ENCODE measurements around the gene KDM4C.

Gene KDM4C

DNA sequence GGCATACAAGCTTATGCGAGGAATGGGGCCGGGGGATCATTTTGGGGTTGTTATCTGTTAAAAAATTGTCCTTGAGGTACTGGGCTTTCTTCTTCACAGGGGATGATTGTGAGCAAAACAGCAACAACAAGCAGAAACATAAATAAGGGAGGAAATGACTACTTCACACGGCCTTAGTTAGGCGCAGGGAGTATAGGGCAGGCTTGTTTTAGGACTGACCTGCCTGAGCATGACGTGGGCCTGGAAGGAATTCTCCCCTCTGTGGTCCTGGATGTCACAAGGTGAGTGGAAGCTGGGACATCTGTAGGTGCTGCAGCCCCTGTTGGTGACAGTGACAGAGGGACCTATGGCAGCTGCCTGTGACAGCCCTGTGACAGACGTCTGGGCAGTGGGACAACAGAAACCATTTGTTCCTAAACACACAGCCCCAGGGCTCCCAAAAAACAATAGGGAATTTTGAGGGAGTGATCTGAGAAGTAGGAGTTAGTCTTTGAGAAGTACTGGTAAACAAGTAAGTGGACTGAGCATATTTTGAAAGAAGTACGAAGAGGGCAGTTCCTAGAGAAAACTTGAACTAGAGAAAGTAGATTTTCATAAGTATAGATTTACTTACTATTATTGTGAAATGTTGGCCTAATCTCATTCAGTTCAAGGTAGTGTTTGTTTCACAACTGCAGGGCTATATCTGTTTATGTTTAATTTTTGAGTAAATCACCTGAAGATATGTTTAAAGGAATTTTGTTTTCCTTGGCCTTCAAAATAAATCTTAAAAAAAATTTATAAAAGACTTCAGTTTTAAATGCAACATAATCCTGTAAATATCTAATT lies 113.1 kb downstream of the KDM4C start:
- DNase-seq, result no peak

DNA sequence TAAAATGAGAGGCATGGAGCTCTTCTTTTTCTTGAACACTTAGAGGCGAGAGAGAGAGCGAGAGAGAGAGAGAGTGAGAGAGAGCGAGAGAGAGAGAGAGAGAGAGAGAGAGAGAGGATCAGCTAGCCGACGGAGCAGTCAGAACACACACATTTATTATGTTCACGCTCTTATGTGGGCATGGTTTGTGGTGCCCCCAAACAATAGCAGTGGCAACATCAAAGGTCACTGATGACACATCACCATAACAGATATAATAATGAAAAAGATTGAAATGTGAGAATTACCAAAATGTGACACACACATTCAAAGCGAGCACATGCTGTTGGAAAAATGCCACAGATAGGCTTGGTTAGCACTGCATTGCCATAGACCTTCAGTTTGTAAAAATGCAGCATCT lies 116.1 kb downstream of the KDM4C start:
- DNase-seq, result no peak

DNA sequence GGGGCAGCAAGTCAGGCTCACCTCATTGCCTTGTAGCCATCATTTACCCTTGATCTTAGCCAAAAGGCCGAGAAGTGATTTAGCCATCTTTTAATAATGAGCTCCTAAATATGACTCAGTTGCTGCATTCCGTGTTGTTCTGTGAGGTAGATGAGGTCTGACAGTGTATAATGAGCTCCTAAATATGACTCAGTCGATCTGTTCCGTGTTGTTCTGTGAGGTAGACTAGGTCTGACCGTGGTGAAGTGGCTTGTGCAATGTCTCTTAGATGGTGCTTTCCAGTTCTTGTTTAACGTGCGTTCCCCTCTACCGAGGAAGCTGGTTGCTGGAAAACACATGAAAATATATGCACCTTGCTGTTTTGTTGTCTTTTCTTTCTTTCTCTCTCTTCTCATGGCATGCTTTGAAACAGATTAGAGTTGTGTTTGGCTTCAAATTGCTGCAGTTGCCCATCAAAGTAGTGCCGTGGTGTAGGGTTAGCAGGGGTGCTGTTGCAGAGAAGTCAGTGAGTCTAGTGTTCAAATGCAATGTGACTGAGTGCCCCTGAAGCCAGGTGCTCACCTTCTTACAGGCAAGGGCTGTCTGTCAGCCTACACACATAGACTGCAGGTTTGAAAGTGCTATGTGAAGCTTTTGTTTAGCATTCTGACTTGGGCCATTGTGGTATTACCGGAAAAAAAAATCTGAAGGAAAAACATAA lies 118.6 kb downstream of the KDM4C start:
- DNase-seq, result no peak

DNA sequence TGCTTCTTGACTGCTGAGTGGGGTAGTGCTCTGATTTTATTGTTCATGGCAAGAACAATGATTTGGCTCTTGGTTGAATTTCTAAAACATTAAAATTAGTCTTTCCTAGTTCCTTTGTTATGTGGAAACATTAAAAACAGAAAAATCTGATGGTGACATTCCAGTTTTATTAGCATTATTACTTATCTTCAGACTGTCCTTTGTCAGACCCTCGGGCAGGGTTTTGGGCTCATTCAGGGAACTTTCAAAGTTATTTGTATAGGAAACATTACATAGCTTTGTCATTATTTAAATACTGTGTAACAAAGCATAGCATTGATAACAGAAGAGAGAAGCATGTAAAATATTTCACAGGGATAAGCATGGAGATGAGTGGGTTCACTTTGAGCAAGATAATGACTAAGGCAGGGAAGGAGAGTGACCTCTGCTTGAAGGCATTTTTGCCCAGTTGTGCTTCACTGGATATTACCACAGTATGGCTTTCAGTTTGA lies 119.9 kb downstream of the KDM4C start:
- DNase-seq, result no peak

DNA sequence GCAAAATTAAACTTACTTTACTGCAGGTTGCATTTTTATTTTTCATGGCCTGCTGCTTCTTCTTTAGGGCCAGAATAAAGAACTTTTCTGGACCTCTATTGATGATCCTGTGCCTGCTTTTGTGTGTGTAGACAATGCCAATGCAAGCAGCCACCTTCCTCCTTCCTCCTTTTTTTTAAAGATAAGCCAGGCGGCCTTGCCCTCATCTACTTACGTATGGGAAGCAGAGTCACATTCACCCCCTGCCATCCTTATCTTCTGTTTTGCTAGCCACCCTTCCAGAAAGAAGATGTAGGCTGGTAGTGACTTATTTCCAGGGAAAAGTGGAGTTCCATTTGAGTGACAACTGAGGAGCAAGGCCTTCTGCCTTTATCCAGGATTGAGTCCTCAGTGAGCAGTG lies 122.9 kb downstream of the KDM4C start:
- DNase-seq, result no peak

DNA sequence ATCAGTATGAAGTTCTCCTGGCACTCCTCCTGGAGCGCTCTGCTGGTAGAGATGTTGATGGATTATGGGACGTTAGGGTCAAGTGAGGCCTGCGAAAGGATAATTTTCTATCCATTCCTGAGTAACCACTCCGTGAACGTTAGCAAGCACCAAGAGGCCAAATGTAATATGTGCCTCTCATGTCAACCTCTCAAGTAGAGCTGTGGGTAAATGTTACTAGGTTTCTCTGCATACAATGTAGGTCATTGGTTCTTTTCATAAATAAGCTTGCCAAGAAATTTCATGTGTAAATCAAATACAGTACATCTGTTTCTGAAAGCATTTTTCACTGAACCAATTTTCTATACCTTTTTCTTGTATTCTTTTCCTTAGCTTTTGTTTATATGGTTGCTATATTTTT lies 126.3 kb downstream of the KDM4C start:
- no peak for DNase-seq

DNA sequence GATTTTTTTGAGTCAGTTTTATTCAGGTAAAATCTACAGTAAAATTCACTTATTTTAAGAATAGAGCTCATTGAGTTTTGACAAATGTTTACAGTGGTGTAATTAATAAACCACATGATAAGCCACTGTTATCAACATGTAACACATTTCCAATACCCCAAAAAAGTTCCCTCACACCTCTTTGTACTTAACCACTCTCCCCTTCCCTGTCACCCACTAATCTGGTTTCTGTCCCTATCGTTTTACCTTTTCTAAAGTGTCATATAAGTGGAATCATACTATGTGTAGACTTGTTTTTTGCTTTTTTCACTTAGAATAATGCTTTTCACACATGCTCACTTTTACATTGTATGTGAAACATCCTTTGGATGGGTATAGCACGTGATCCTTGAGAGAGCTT lies 127.2 kb downstream of the KDM4C start:
- no peak for DNase-seq

DNA sequence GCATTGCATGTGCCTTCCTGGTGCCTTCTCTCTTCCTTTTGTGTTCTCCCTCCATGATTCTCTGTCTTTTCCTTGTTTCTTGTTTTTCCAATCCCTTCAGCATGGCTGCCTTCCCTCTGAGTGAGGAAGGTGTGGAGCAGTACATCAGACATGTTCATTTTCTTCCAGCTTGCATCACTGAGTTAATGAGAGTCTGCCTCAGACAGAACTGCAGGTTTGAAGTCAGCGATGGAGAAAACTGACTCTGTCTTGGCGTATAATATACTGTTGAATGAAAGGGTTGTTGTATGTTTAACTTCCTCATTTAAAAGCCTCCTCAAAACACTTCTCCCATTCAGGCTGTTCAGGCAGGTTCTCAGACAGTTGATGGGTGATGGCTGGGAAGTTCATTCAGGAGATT lies 129.3 kb downstream of the KDM4C start:
- DNase-seq, result no peak

DNA sequence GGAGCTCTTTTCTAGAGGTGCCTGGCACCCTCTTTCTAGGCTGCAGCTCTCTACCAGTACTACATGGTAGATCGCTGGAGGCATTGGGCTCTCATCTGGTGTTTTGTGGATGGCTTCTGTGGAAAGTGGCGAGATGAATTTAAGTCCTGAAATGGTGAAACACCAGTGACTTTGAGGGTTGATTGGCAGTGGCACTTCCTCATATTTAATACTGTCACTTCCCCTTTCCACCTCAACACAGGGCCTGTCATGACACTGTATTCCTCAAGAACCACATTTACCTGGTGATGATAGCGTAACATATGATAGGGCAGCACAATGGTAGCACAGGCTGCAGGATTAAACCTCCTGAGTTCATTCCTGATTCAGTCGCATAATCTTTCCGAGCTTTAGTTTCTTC lies 132.1 kb downstream of the KDM4C start:
- DNase-seq, result peak; percentile 22

DNA sequence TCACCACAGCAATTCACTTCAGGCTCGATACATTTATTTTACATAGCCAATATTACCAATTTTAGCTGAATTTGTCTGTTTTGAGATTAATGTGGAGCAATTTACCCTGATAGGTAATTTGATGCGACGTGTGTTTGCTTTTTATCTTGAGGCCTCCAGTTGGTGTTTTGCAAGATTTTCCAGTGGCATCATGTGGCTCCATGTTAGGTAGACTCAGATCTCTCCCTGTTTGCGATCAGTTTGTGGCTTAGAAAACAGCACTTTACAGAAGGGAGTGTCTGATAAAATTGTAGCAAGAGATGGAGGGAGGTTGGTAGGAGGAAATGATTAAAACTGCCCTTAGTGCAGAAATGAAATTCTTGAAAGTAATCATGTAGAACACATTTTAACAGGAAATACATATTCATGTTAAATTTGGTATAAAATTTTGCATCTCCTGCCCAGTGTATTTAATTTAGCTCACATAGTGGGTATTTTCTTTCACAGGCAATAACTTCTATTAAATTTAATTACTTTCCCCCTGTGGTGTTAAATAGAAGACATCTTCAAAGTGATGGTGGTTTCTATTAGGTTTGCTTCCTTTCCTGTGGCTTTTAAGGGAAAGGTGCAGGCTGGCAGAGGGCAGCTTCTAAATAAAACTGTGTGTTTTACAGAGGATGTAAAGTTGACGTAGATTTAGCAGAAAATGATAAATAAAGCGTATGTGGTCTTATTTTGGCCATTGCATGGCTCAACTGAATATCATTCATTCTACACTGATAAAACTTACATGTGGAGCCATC lies 135.8 kb downstream of the KDM4C start:
- no peak for DNase-seq

DNA sequence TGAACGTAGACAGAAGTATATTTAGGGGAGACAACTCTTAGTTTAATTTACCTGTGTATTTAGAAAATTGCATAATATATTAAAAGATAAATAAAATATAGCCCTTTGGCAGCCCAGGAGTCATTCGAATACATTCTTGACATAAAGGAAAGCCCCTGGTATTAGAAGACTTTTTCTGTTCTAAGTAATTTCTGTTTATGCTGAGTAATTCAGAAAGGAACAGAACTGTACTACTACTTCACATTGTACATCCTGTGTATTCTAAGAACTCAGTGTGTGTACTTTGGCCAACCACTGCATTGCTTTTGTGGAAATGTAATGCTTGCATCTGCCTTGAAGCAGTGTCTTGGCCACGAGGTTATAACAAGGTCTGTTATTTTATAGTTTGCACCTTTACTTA lies 136.4 kb downstream of the KDM4C start:
- no peak for DNase-seq

DNA sequence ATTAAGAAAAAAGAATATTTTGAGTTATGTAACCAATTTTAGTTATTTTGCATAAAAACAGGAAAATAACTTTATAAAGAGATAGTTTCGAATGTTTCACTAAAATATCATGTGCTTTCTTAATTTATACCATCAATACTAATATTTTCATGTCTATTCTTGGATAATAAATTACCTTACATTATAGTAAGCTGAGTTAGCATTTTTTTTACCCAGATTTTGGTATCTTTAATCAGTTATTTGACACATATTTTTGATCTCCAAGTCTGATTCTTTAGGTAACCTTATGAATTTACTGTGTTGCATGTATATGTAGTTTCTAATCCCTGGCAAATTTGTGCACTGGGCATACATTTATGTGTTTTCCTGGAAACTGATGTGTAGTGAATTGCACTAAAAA lies 138.0 kb downstream of the KDM4C start:
- no peak for DNase-seq

DNA sequence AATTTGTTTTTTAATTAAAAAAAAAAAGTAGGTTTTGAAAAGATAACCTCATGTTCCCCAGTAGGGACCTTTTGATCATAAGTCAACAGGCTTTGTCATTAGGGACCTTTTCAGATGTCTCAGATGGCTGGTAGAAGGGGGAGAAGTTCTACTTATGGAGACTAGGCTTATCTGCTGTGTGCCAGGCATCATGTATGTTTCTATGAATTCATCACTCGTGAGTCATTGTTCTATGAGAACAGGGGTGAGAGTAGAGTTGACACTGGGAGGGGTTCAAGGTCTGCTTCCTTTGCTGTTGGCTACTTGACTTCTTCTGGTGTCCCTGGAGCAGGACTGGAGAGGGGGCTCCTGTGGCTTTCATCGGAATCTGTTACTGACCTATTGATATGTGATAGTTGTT lies 138.8 kb downstream of the KDM4C start:
- no peak for DNase-seq

DNA sequence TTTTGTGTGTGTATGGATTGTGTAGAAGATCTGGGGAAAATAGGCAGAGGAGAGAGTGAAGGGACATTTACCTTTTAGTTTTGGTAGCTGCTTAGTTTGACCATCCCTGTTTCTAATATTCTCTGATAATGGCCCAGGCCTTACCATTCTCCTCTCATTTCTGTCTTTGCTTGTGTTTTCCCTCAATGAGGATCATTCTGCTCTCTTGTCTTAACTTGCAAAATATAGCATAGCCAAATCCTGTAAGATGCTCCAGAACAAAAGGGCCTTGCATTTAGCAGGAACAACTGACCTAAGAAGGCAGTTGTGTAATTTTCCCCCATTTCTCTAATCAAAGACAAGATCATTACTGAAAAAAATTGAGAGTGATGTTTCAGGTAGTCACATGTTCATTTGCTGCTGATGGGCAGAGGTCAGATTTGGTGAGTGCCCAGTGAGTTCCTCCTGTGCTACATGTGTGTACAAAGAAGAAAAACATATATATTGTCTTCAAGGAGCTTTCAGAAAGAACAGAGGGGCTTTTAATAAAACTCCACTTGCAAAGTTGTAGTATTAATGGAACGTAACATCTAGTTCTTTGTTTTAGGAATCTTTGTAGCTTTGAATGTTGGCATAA lies 139.5 kb downstream of the KDM4C start:
- no peak for DNase-seq

DNA sequence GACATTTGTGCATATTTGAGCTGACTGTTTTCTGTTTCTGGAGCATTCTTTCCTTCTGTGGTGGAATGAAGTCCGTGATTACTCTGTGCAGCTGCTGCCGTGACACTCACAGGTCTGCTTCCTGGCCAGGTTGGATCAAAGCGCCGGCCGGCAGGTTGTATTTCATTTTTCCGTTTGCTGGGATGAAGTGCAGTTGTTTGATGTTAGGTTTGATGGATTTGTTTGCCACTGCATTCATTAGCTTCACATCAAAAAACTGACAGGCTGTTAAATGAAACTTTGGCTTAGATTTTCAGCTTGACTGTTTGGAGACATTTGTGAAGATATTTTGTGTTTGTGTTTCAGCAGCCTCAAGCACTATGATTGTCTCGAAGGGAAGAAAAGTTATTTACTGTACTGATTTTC lies 140.1 kb downstream of the KDM4C start:
- DNase-seq, result no peak

DNA sequence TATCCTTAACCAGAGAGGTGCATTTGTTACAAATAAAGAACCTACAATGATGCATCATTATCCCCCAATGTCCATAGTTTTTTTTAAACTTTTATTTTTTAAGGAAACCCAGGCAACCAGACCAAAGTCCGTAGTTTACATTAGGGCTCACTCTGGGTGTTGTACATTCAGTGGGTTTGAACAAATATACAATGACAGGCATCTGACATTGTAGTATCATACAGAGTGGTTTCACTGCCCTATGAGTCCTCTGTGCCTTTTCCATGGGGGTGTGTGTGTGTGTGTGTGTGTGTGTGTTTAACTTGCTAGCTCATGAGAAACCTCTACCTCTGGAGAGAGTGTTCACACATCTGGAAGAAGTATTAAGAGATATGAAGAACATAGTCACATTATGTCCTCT lies 141.5 kb downstream of the KDM4C start:
- DNase-seq, result no peak

DNA sequence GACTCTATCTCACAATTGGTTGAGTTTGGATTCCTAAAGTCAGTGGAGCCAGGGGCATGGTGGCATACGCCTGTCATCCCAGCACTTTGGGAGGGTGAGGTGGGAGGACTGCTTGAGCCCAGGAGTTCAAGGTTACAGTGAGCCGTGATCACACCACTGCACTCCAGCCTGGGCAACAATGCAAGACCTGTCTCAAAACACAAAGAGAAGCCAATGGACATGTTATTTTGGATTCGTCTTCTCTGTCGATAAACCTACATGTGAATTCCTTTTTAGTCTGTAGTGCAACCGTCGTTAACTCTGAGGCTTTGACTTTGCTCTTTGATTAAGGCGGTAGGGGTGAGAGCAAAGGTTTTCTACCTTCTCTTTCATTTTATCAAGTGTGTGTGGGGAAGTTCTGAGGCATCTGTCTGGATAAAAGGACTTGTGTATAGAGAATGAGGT lies 142.7 kb downstream of the KDM4C start:
- DNase-seq, result no peak

DNA sequence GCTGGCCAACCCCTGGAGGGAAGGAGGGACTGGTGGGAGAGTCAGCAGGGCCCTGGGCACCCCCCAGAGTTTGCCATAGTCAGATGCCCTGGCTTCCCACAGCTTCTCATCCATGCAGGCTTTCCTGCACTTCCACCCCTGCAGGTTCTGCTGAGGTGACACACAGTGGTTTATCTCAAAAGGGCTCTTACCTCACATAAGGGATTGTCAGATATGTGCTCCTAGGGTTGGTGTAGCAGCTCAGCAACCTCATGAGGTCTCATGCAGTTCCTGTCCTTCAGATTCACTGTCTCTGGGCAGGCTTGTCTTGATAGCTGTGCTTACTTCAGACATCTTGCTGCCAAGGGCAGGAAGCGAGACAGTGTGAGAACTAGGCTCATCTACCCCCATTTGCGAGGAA lies 143.4 kb downstream of the KDM4C start:
- no peak for DNase-seq

DNA sequence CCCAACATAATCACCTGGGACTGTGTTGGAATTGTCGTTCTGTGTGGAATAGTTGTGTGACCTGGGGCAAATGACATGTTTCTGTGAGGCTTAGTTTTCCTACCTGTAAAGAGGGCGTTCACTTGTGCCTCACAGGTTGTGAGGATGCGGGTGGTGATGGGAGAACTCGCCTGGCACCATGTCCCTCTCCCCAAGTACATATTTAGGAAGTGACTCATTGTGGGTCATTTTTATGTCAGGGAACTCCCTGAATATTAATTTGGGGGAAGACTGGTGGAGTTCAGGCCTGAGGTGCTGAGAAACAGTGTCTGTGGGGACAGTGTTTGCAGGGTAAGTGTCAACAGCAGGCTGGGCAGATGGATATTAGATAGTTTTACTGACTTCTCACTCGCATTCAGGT lies 144.7 kb downstream of the KDM4C start:
- DNase-seq, result no peak

DNA sequence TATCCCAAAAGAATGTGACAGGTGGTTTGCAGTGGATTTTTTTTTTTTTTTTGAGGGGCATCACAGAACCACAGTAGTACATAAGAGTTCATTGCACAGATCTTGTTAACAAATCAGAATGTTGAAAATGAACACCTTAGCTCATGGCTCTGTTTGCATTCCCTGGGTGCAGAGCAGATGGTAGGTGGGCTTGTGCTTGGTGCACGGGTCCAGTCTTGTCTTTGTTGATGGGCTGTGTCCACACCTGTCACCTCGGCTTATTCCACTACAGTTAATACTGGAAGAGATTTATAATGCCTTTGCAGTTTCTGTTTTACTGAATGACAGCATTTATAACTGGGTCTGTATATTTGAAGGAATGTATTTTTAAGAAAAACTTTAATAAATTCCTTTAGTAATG lies 146.6 kb downstream of the KDM4C start:
- no peak for DNase-seq

DNA sequence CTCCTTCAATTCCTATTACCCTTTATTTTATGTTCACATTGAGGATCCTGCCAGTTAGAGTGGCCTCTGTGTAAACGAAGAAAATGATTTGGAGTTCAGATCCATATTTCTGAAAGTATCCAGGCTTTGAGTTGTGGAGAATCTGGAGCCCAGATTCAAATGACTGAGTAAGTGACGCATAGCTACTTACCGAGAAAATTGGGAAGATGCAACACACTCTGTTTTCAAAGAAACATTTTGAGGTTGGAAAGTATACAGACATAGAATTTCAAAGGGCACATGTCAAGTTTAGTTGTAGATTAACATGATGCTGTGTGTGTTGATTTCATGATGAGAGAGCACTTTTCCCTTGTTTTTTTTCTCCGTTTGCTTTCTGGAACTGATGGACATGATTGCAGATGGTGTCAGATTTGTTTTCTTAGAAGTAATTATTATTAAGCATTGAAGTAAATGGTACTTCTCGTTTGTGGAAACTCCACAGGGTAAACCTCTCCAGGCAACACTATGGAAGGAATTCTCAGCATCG lies 148.1 kb downstream of the KDM4C start:
- no peak for DNase-seq

DNA sequence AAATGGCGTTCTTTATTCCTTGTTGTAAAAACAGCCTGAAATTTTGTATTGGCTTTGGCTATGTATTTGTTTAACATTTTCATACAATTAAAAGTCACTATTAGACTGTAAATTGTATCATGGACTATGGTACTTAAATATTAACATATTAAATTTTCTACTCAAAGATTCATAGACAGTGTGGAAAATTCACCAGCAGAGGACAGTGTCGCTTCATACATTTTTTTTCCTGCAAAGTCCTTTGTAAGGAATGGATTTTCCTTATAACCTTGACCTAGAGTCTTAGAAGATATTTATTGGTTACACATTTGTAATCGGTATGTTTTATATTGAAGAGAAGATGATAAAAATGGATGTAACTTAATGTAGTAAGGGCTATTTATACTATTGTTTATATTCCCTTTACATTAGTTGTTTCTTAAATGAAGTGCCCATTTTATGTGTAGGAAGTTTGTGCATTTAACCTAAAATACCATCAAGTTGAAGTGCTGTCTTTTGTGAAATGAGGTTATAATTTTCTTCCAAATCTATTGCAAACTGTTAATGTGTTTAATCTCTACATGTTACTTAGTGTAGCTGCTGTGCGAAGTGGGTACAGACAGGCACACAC lies 150.1 kb downstream of the KDM4C start:
- DNase-seq, result no peak

Measured in CD4-positive, alpha-beta T cell treated with Interleukin-15 for 1 hour (primary cell).